ENCODE results near the gene MLH3.

Gene MLH3

GRCh38 chr14:74973905-74974363 lies 77.3 kb downstream of the MLH3 start:
- Histone ChIP-seq H3K4me1 (ENCODE audit: insufficient read depth, poor library complexity, severe bottlenecking) (peaks cover 6% of the 10 kb centered on the region), H3K9me3 (ENCODE audit: severe bottlenecking) (no peaks in the 10 kb centered on the region), H3K27me3 (ENCODE audit: insufficient read depth, poor library complexity, severe bottlenecking) (no peaks in the 10 kb centered on the region), H3K36me3 (ENCODE audit: low read depth) (no peaks in the 10 kb centered on the region), H3K27ac (ENCODE audit: poor library complexity, severe bottlenecking) (no peak overlapping the region), H3K4me3 (ENCODE audit: severe bottlenecking) (no peak overlapping the region)
- peak; percentile 57 for DNase-seq (ENCODE audit: low spot score)
- TF ChIP-seq CTCF (IDR thresholded peaks at IDR 0.05; ENCODE audit: poor library complexity, severe bottlenecking): no peak
- ATAC-seq (ENCODE audit: low read depth): no peak

GRCh38 chr14:74973003-74973653 lies 78.1 kb downstream of the MLH3 start:
- peak; percentile 52; the same call in 2 of the 3 replicates for ATAC-seq (ENCODE audit: low read depth)
- TF ChIP-seq CTCF (IDR thresholded peaks at IDR 0.05; ENCODE audit: poor library complexity, severe bottlenecking): no peak

GRCh38 chr14:74968811-74969210 lies 82.5 kb downstream of the MLH3 start:
- Histone ChIP-seq H3K36me3 (ENCODE audit: low read depth) (no peaks in the 10 kb centered on the region), H3K4me1 (ENCODE audit: insufficient read depth, poor library complexity, severe bottlenecking) (peaks cover 25% of the 10 kb centered on the region), H3K4me3 (ENCODE audit: severe bottlenecking) (no peak overlapping the region), H3K9me3 (ENCODE audit: severe bottlenecking) (no peaks in the 10 kb centered on the region), H3K27me3 (ENCODE audit: insufficient read depth, poor library complexity, severe bottlenecking) (no peaks in the 10 kb centered on the region), H3K27ac (ENCODE audit: poor library complexity, severe bottlenecking) (no peak overlapping the region)
- no peak for TF ChIP-seq CTCF (IDR thresholded peaks at IDR 0.05; ENCODE audit: poor library complexity, severe bottlenecking)
- ATAC-seq (ENCODE audit: low read depth) (no peak), DNase-seq (ENCODE audit: low spot score) (no peak)

More at GRCh38 chr14:74973003-74973653, 78.1 kb downstream of the MLH3 start:
- no peaks in the 10 kb centered on the region for H3K36me3 ChIP-seq (ENCODE audit: low read depth)
- H3K4me3 ChIP-seq (ENCODE audit: severe bottlenecking): no peak overlapping the region
- H3K9me3 ChIP-seq (ENCODE audit: severe bottlenecking): no peaks in the 10 kb centered on the region
- peak; percentile 80 for DNase-seq (ENCODE audit: low spot score)
- H3K4me1 ChIP-seq (ENCODE audit: insufficient read depth, poor library complexity, severe bottlenecking): no peaks in the 10 kb centered on the region
- no peak overlapping the region for H3K27ac ChIP-seq (ENCODE audit: poor library complexity, severe bottlenecking)
- no peaks in the 10 kb centered on the region for H3K27me3 ChIP-seq (ENCODE audit: insufficient read depth, poor library complexity, severe bottlenecking)

GRCh38 chr14:74965486-74966153 lies 85.6 kb downstream of the MLH3 start:
- no peak for TF ChIP-seq CTCF (IDR thresholded peaks at IDR 0.05; ENCODE audit: poor library complexity, severe bottlenecking)
- Histone ChIP-seq H3K36me3 (ENCODE audit: low read depth) (no peaks in the 10 kb centered on the region), H3K9me3 (ENCODE audit: severe bottlenecking) (no peaks in the 10 kb centered on the region), H3K4me1 (ENCODE audit: insufficient read depth, poor library complexity, severe bottlenecking) (peaks cover 27% of the 10 kb centered on the region), H3K4me3 (ENCODE audit: severe bottlenecking) (no peak overlapping the region), H3K27me3 (ENCODE audit: insufficient read depth, poor library complexity, severe bottlenecking) (no peaks in the 10 kb centered on the region), H3K27ac (ENCODE audit: poor library complexity, severe bottlenecking) (peak overlapping the region; percentile 86)
- DNase-seq (ENCODE audit: low spot score) (peak; percentile 74), ATAC-seq (ENCODE audit: low read depth) (peak; percentile 83)
